Measurements from ENCODE around the gene GAB1.

GAB1 gene

GRCh38 chr4:143359644-143360193 is 23.0 kb downstream of the GAB1 start:
- DNase-seq, result no peak

DNA sequence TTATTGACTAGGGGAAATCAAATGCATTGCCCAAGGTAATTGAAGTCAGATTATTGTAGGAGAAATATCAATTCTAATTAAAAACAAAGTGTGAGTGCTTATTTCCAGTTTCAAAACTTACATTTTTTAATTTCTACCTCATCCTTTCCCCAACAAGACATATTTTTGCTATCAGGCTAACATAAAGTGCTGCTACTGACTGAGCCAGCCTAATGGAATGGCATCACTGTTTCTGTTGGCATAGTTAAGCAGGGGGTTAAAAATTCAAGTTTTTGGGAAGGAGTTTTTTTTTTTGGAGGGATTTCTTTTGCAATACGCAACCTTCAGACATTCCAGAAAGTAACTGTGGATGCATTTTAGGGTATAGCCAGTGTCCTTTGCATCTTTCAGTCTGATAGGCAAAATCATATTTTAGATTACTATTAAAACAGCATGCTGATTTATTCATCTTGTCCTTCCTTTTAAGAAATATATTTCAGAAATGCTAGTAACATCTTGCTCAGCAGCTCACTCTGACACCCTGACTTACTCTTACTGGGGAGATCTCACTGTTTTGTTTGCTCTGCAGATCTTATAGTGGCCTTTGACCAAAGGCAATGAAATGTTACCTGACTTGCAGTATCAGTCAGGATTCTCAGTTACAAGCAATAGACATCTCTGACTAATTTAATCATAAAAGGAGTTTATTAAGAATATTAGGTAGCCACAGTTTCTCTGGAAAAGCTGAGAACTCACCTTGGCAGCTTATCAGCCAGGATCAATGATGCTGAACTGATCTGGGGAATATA is 24.4 kb downstream of the GAB1 start:
- DNase-seq, result no peak

GRCh38 chr4:143362349-143363046 is 25.8 kb downstream of the GAB1 start:
- no peak for DNase-seq

- DNase-seq, result no peak
Observed at GRCh38 chr4:143363332-143363731, 26.7 kb downstream of the GAB1 start.

- DNase-seq, result no peak
Observed at GRCh38 chr4:143364063-143364462, 27.4 kb downstream of the GAB1 start.

- no peak for DNase-seq
Observed at GRCh38 chr4:143367863-143368262, 31.2 kb downstream of the GAB1 start.

DNA sequence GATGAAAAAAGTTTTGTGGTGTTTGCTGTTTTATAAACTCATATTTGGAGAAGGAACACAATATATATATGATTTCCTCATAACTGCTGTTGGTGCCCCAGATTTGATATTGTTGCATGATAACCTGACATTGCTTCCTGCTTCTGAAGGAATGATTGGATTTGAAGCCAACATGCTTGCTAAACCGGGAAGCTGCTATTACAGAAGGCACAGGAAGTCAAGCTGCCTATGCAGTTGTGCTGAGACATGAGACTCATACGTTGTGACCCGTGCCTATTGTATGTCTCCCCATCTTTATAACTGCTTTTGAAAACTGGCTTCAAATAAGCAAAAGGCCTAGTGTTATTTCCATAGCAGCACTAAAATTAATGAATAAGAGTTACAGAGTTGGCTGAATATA is 32.9 kb downstream of the GAB1 start:
- no peak for DNase-seq

GRCh38 chr4:143372093-143372915 is 35.6 kb downstream of the GAB1 start:
- no peak for DNase-seq

DNA sequence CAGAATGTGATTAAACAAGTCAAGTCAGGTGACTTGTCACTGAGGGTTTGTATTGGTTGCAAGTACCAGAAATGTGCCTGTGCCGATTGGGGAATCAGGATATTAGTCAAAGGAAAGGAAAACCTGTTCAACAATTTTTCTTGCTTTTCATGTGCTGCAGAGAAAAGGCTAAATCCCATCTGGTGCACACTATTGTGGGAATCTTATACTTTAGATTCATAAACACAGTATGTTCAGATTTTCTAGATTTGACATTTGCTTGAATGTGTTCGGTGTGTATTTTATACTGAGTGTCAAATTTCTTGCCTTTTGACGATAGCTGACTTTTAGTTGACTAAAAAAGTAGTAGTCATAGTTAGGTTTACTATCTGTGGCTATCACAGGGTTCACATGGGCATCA is 37.6 kb downstream of the GAB1 start:
- no peak for DNase-seq

DNA sequence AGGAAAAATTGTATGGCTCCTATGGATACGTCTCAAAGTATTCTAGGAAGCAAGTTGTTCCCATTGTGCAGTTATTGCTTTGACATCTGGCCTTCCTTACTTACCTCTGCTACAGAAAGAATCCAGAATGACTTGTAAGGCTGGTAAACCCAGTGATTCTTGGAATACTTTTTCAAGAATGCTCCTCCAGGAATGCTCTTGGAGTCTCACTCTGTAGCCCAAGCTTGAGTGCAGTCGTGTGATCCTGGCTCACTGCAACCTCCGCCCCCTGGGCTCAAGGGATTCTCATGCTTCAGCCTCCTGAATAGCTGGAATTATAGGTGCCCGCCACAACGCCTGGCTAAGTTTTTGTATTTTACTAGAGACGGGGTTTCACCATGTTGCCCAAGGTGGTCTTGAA is 38.1 kb downstream of the GAB1 start:
- DNase-seq, result no peak

- no peak for DNase-seq
Observed at GRCh38 chr4:143375326-143376073, 38.8 kb downstream of the GAB1 start.

DNA sequence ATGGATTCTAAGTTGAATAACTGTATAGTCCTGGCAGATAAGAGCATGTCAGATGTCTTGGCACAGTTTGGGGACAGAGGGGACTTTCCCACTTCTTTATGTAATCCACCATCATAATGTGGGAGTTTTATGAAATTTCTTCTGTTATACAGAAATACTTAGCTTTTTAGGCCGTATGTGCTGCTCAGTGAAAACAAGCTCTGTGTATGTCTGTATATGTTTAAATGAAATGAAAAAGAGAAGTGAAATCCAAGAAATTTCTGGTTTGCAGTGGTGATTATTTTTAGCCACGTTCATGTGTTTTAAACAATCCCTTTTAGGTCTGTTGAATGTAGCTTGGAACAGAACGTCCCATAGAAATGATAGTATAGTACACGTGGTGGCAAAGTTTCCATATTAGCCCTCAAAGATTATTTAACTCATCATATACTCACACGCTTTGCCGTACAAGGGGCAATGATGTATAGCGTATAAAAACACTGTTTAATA is 41.0 kb downstream of the GAB1 start:
- DNase-seq, result no peak

DNA sequence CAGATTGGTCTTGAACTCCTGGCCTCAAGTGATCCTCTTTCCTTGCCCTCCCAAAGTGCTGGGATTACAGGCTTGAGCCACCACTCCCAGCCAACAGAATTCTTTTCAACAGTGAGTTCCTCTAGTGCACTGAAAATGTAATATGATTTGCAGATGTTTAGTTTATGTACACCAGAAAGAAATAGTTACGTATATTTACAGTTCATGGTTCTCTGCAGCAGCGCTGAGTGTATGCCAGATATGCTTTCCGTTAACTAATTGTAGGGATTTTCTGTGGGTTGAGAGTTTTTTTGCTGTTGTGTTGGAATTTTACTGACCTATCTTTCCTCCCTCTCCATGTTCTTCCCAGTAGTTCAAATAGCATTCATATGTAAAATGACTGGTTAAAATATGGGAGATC is 44.0 kb downstream of the GAB1 start:
- no peak for DNase-seq

- DNase-seq, result no peak
Observed at GRCh38 chr4:143381189-143382118, 44.8 kb downstream of the GAB1 start.

DNA sequence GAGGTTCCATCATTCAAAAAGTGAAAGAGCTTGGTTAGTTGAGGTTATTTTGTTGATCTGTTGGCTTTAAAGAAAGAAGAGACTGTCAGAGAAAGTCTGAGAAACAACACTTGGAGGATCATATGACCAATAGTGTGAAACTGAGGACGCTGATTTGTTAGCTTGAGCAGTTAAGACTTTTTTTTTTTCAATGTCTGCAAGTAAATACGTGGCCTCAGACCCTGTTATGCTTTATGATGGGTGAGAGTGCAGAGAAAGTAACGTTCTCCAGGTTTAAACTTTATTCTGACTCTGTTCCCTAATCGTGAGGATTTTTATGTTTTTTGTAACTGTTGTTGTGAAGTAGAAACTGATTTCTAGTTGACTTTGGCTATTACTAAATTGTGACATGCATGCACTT is 45.9 kb downstream of the GAB1 start:
- no peak for DNase-seq

- no peak for DNase-seq
Observed at GRCh38 chr4:143383005-143383574, 46.4 kb downstream of the GAB1 start.

GRCh38 chr4:143384381-143384994 is 47.8 kb downstream of the GAB1 start:
- DNase-seq, result no peak

DNA sequence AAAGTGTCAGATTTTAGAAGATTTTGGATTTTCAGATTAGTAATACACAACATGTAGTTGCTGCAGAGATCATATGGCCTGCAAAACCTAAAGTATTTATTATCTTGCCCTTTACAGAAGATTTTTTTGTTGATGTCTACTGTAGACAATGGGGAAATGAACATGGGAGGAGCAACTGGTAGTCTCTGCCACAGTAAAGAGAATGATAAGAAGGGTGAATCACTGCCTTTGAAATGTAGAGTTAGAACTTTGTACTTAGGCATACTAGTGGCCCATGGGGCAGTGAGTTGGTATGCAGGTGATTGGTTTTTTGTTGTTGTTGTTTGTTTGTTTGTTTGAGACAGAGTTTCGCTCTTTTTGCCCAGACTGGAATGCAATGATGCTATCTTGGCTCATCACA is 50.1 kb downstream of the GAB1 start:
- no peak for DNase-seq

DNA sequence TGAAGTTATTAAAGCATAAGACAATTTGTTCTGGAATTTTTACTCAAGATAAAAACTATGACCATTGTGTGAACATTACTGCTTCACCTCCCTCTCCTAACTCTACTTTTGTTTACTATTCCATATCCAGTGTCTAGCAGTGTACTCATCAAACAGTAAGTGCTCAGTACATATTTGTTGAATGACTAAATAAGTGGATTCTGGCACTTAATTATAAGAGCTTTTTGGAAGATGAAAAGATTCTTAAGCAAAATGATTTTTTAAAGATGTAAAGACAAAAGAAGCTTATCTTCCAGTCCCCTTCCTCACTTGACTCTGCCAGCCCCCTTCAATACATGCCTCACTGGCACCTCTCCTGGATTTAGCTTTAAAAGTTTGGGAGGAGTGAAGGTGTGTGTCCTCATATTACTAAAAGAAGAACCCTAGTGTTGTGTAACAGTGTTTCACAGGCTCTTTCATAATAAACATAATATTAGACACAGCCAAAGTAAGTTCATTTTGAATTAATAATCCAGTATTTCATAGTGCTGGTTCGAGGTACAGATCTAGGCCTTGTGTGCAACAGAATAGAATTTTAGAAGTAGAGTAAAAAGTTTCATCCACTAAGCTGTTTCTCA is 53.0 kb downstream of the GAB1 start:
- DNase-seq, result no peak

- DNase-seq, result no peak
Observed at GRCh38 chr4:143390764-143391163, 54.1 kb downstream of the GAB1 start.

Measured in SW 1271 (cell line).